HUES64 (cell line): ENCODE measurements around the gene NECAB3.
A peak's percentile ranks its signal among the peaks of the same experiment; 100 is the strongest.

ENCODE experiments used
- H3K27ac ChIP-seq: 2 replicates; pipeline ENCODE4 v1.7.0; 2013; ENCODE audit warnings: low read depth, low read length, inconsistent platforms
- H3K27me3 ChIP-seq: 2 replicates; pipeline ENCODE4 v1.6.1; 2013; ENCODE audit warnings: mild to moderate bottlenecking, low read length; ENCODE audit not compliant: insufficient read depth
- H3K36me3 ChIP-seq: 2 replicates; pipeline ENCODE4 v1.6.1; 2013; ENCODE audit warnings: mild to moderate bottlenecking, low read length; ENCODE audit not compliant: insufficient read depth
- H3K4me1 ChIP-seq: 2 replicates; pipeline ENCODE4 v1.6.1; 2013; ENCODE audit warnings: mild to moderate bottlenecking, low read length, moderate library complexity; ENCODE audit not compliant: insufficient read depth
- H3K4me3 ChIP-seq: 2 replicates; pipeline ENCODE4 v1.5.1; 2013; ENCODE audit warnings: mild to moderate bottlenecking, low read length, moderate library complexity
- H3K9ac ChIP-seq: 2 replicates; pipeline ENCODE4 v1.6.1; 2013; ENCODE audit warnings: mild to moderate bottlenecking, low read depth, low read length
- H3K9me3 ChIP-seq: 2 replicates; pipeline ENCODE4 v1.6.1; 2013; ENCODE audit warnings: low read depth, low read length; ENCODE audit not compliant: insufficient read depth
- WGBS: fragments of 150-250, 120-280 bp; methylation state at CpG from one replicate; pipeline ENCODE4 v1.1.7; 2013; ENCODE audit warnings: missing lambda C conversion rate; 5-methylcytosine and 5-hydroxymethylcytosine counted together

NECAB3 gene

GRCh38 chr20:33685328-33686099, 11.3 kb upstream of the NECAB3 start:
- peaks cover 5% of the 10 kb centered on the region; the same call in 1 of the 2 replicates for H3K36me3 ChIP-seq
- peak overlapping the region; percentile 20; the same call in 1 of the 2 replicates for H3K27ac ChIP-seq
- peak overlapping the region; percentile 68 for H3K4me3 ChIP-seq
- H3K4me1 ChIP-seq: peaks cover 15% of the 10 kb centered on the region; the same call in 1 of the 2 replicates
- no peaks in the 10 kb centered on the region for H3K9me3 ChIP-seq
- H3K27me3 ChIP-seq: peaks cover 21% of the 10 kb centered on the region
- H3K9ac ChIP-seq: peak overlapping the region; percentile 86
- under 1% methylated on average over 53 of the region's 53 CpGs for WGBS

- WGBS: 33% methylated on average over 10 of the region's 10 CpGs
- H3K4me1 ChIP-seq: peaks cover 9% of the 10 kb centered on the region; the same call in 1 of the 2 replicates
- H3K9me3 ChIP-seq: no peaks in the 10 kb centered on the region
- H3K27ac ChIP-seq: peak overlapping the region; percentile 20; the same call in 1 of the 2 replicates
- H3K4me3 ChIP-seq: peak overlapping the region; percentile 68
- peak overlapping the region; percentile 86 for H3K9ac ChIP-seq
- H3K27me3 ChIP-seq: peaks cover 18% of the 10 kb centered on the region
- peaks cover 13% of the 10 kb centered on the region for H3K36me3 ChIP-seq
Observed at GRCh38 chr20:33684533-33685327, 10.5 kb upstream of the NECAB3 start.

GRCh38 chr20:33681728-33682353, 7.6 kb upstream of the NECAB3 start:
- Histone ChIP-seq H3K9me3 (no peaks in the 10 kb centered on the region), H3K27ac (no peak overlapping the region), H3K27me3 (no peaks in the 10 kb centered on the region), H3K9ac (no peak overlapping the region), H3K36me3 (peaks cover 42% of the 10 kb centered on the region), H3K4me1 (0 out of 2 replicates have a peak, but pooled peaks cover 6% of the 10 kb centered on the region), H3K4me3 (no peak overlapping the region)
- WGBS: 90% methylated on average over 9 of the region's 9 CpGs

- no peaks in the 10 kb centered on the region for H3K27me3 ChIP-seq
- H3K36me3 ChIP-seq: peaks cover 47% of the 10 kb centered on the region
- no peak overlapping the region for H3K9ac ChIP-seq
- H3K4me3 ChIP-seq: no peak overlapping the region
- no peaks in the 10 kb centered on the region for H3K9me3 ChIP-seq
- 93% methylated on average over 5 of the region's 5 CpGs for WGBS
- no peak overlapping the region for H3K27ac ChIP-seq
- H3K4me1 ChIP-seq: 0 out of 2 replicates have a peak, but pooled peaks cover 3% of the 10 kb centered on the region
Observed at GRCh38 chr20:33681288-33681687, 7.1 kb upstream of the NECAB3 start.

- no peaks in the 10 kb centered on the region for H3K27me3 ChIP-seq
- 92% methylated on average over 2 of the region's 2 CpGs for WGBS
- H3K9me3 ChIP-seq: no peaks in the 10 kb centered on the region
- peaks cover 50% of the 10 kb centered on the region for H3K36me3 ChIP-seq
- H3K9ac ChIP-seq: no peak overlapping the region
- H3K4me3 ChIP-seq: no peak overlapping the region
- H3K27ac ChIP-seq: no peak overlapping the region
- H3K4me1 ChIP-seq: 0 out of 2 replicates have a peak, but pooled peaks cover 3% of the 10 kb centered on the region
Observed at GRCh38 chr20:33680686-33681085, 6.5 kb upstream of the NECAB3 start.

GRCh38 chr20:33679758-33680485, 5.7 kb upstream of the NECAB3 start:
- no peak overlapping the region for H3K4me3 ChIP-seq
- no peak overlapping the region for H3K27ac ChIP-seq
- H3K9me3 ChIP-seq: no peaks in the 10 kb centered on the region
- no peak overlapping the region for H3K9ac ChIP-seq
- H3K4me1 ChIP-seq: peaks cover 7% of the 10 kb centered on the region; the same call in 1 of the 2 replicates
- peaks cover 50% of the 10 kb centered on the region for H3K36me3 ChIP-seq
- 91% methylated on average over 20 of the region's 20 CpGs for WGBS
- no peaks in the 10 kb centered on the region for H3K27me3 ChIP-seq

GRCh38 chr20:33677991-33678702, 3.9 kb upstream of the NECAB3 start:
- H3K4me1 ChIP-seq: peaks cover 6% of the 10 kb centered on the region
- no peaks in the 10 kb centered on the region for H3K9me3 ChIP-seq
- no peak overlapping the region for H3K9ac ChIP-seq
- peaks cover 50% of the 10 kb centered on the region for H3K36me3 ChIP-seq
- H3K27ac ChIP-seq: no peak overlapping the region
- no peak overlapping the region for H3K4me3 ChIP-seq
- H3K27me3 ChIP-seq: no peaks in the 10 kb centered on the region
- 93% methylated on average over 15 of the region's 15 CpGs for WGBS

GRCh38 chr20:33676652-33677645, 2.7 kb upstream of the NECAB3 start:
- H3K4me3 ChIP-seq: no peak overlapping the region
- H3K9me3 ChIP-seq: no peaks in the 10 kb centered on the region
- no peaks in the 10 kb centered on the region for H3K27me3 ChIP-seq
- no peak overlapping the region for H3K27ac ChIP-seq
- 93% methylated on average over 31 of the region's 31 CpGs for WGBS
- no peak overlapping the region for H3K9ac ChIP-seq
- H3K4me1 ChIP-seq: peaks cover 13% of the 10 kb centered on the region
- H3K36me3 ChIP-seq: peaks cover 50% of the 10 kb centered on the region

- 93% methylated on average over 11 of the region's 11 CpGs for WGBS
- Histone ChIP-seq H3K9me3 (no peaks in the 10 kb centered on the region), H3K27me3 (no peaks in the 10 kb centered on the region), H3K9ac (no peak overlapping the region), H3K36me3 (peaks cover 56% of the 10 kb centered on the region), H3K4me3 (no peak overlapping the region), H3K4me1 (peaks cover 13% of the 10 kb centered on the region), H3K27ac (no peak overlapping the region)
Observed at GRCh38 chr20:33676121-33676520, 1.9 kb upstream of the NECAB3 start.
